ENCODE data around the gene MRPS5.
"Not testable (repeated sequence)": the region's sequence is repeated elsewhere in the genome, so short reads cannot be mapped to it uniquely, and the experiment has no call there.

Gene MRPS5

DNA sequence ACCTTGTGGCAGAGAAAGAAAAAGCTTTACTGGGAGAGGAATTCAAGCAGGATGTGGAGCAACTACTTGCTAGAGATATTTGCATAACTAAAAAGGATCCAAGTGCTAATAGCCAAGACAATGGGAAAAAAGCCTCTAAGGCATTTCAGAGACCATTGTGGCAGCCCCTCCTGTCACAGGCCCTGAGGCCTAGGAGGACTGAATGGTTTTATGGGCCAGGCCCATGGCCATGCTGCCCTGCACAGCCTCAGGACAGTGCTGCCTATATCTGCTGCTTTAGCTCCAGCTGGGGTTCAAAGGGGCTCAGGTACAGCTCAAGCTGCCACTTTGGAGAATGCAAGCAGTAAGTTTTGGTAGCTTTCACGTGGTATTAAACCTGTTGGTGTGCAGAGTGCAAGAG, 17.1 kb upstream of the MRPS5 start:
- Histone ChIP-seq H3K27ac (ENCODE audit: low read depth, low read length, severe bottlenecking) (no peak overlapping the region), H3K9me3 (ENCODE audit: control insufficient read depth, low read length) (peaks cover 16% of the 10 kb centered on the region)
- WGBS, 2 experiments (ENCODE audit: insufficient coverage in 2 of 2) = 40 to 90% methylated on average over 1 of the region's 1 CpG

DNA sequence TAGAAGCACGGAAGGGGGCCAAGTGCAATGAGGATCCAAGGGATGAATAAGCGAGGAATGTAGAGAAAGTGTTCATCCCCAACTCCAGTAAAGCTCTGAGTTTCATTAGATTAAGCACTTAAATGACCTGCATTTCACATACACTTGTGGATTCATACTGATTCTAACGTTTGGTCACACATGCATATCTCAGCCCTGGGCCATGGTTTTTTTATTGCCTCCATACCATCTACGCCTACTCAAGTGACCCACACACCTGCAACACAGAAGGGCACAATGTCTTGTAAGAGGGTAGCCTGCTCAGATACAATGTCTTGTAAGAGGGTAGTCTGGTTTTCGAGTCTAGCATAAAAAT, 566 bp upstream of the MRPS5 start:
- Histone ChIP-seq H3K27ac (ENCODE audit: low read depth, low read length, severe bottlenecking) (no peak overlapping the region), H3K4me3 (ENCODE audit: extremely low read depth, insufficient read depth, low read length, poor library complexity, severe bottlenecking) (peak overlapping the region; percentile 92), H3K9me3 (ENCODE audit: control insufficient read depth, low read length) (no peaks in the 10 kb centered on the region), H3K36me3 (ENCODE audit: control insufficient read depth, insufficient read depth, low read length) (peaks cover 8% of the 10 kb centered on the region), H3K4me1 (ENCODE audit: control insufficient read depth, insufficient read depth, low read length, poor library complexity, severe bottlenecking) (no peaks in the 10 kb centered on the region)
- 25 to 38% methylated on average over 3 of the region's 5 CpGs for WGBS, 2 experiments (ENCODE audit: insufficient coverage in 2 of 2)

More for the DNA sequence above, 17.1 kb upstream of the MRPS5 start:
- Histone ChIP-seq H3K4me1 (ENCODE audit: control insufficient read depth, insufficient read depth, low read length, poor library complexity, severe bottlenecking) (no peaks in the 10 kb centered on the region), H3K4me3 (ENCODE audit: extremely low read depth, insufficient read depth, low read length, poor library complexity, severe bottlenecking) (no peak overlapping the region), H3K36me3 (ENCODE audit: control insufficient read depth, insufficient read depth, low read length) (peaks cover 2% of the 10 kb centered on the region)

DNA sequence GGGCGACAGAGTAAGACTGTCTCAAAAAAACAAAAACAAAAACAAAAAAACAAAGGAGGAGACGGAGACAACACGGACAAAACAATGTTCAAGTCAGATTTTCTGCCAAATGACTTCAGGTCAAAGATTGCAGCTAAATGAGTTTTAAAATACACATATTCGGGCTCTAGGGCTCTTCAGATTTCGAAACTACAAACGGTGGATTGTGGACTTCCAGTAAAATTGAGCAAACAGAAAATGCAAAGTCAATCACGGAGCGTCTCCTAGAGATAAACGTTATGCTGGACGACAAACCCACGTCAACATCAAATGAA, 558 bp downstream of the MRPS5 start:
- Histone ChIP-seq H3K4me3 (ENCODE audit: extremely low read depth, insufficient read depth, low read length, poor library complexity, severe bottlenecking) (peak overlapping the region; percentile 92), H3K36me3 (ENCODE audit: control insufficient read depth, insufficient read depth, low read length) (peaks cover 12% of the 10 kb centered on the region), H3K4me1 (ENCODE audit: control insufficient read depth, insufficient read depth, low read length, poor library complexity, severe bottlenecking) (no peaks in the 10 kb centered on the region), H3K27ac (ENCODE audit: low read depth, low read length, severe bottlenecking) (no peak overlapping the region), H3K9me3 (ENCODE audit: control insufficient read depth, low read length) (no peaks in the 10 kb centered on the region)
- 1% methylated on average over 9 to 10 of the region's 11 CpGs for WGBS, 2 experiments (ENCODE audit: insufficient coverage in 2 of 2)

DNA sequence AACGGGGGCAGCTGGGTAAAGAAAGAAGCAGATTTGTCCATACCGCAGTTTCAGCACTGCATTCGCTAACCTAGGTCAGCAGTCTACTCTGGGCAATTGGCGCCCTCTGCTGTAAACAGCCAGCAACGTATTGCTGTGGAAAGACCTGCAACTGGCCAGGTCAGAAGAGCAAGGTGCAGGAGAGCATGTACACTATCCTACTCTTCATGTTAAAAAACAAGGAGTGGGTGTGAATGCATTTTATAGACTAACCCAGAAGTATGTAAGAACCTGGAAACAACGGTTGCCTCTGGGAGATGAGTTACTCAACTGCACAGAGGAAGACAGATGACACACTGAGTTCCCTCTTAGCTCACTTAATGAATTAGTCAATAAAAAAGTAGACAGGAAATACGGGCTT, 6.2 kb downstream of the MRPS5 start:
- WGBS, 2 experiments (ENCODE audit: insufficient coverage in 2 of 2) = 44 to 58% methylated on average over 4 to 7 of the region's 7 CpGs
- Histone ChIP-seq H3K36me3 (ENCODE audit: control insufficient read depth, insufficient read depth, low read length) (peaks cover 58% of the 10 kb centered on the region), H3K4me1 (ENCODE audit: control insufficient read depth, insufficient read depth, low read length, poor library complexity, severe bottlenecking) (no peaks in the 10 kb centered on the region), H3K27ac (ENCODE audit: low read depth, low read length, severe bottlenecking) (no peak overlapping the region), H3K4me3 (ENCODE audit: extremely low read depth, insufficient read depth, low read length, poor library complexity, severe bottlenecking) (no peak overlapping the region), H3K9me3 (ENCODE audit: control insufficient read depth, low read length) (no peaks in the 10 kb centered on the region)

DNA sequence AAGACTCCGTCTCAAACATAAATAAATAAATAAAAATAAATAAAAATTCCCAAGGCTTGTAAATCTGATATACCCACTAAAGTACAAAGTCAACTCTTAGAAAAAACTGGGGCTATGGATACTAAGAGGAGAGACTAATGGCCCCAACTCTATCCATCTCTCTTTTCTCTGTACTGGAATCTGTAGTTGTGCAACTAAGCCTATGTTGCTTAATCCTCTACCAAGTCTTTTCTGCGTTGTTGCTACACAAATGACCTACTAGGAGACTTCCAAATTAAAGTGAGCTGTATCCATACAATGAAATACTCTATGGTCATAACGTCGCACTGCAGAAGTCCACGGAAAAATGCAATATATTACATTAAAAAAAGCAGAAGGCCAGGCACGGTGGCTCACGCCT, 8.1 kb downstream of the MRPS5 start:
- WGBS, 2 experiments (ENCODE audit: insufficient coverage in 2 of 2) = 86 to 99% methylated on average over 5 of the region's 7 CpGs
- no peak overlapping the region for H3K4me3 ChIP-seq (ENCODE audit: extremely low read depth, insufficient read depth, low read length, poor library complexity, severe bottlenecking)
- peaks cover 69% of the 10 kb centered on the region for H3K36me3 ChIP-seq (ENCODE audit: control insufficient read depth, insufficient read depth, low read length)
- H3K9me3 ChIP-seq (ENCODE audit: control insufficient read depth, low read length) = no peaks in the 10 kb centered on the region
- no peak overlapping the region for H3K27ac ChIP-seq (ENCODE audit: low read depth, low read length, severe bottlenecking)
- H3K4me1 ChIP-seq (ENCODE audit: control insufficient read depth, insufficient read depth, low read length, poor library complexity, severe bottlenecking) = no peaks in the 10 kb centered on the region

DNA sequence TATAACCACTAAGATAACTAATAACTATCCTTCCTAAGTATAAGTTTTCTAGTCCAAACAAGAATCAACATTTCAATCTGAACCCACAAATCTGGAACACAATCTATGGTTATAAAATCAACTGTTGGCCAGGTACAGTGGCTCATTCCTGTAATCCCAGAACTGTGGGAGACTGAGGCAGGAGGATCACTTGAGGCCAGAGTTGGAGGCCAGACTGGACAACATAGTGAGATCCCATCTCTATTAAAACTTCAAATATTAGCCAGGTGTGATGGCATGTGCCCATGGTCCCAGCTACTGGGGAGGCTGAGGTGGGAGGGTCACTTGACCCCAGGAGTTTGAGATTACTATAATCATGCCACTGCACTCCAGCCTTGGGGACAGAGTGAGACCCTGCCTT, 11.2 kb downstream of the MRPS5 start:
- peaks cover 91% of the 10 kb centered on the region for H3K36me3 ChIP-seq (ENCODE audit: control insufficient read depth, insufficient read depth, low read length)
- H3K27ac ChIP-seq (ENCODE audit: low read depth, low read length, severe bottlenecking) = no peak overlapping the region
- H3K4me3 ChIP-seq (ENCODE audit: extremely low read depth, insufficient read depth, low read length, poor library complexity, severe bottlenecking) = no peak overlapping the region
- H3K4me1 ChIP-seq (ENCODE audit: control insufficient read depth, insufficient read depth, low read length, poor library complexity, severe bottlenecking) = no peaks in the 10 kb centered on the region
- no peaks in the 10 kb centered on the region for H3K9me3 ChIP-seq (ENCODE audit: control insufficient read depth, low read length)

- 87 to 90% methylated on average over 2 to 4 of the region's 6 CpGs for WGBS, 2 experiments (ENCODE audit: insufficient coverage in 2 of 2)
- no peak overlapping the region for H3K4me3 ChIP-seq (ENCODE audit: extremely low read depth, insufficient read depth, low read length, poor library complexity, severe bottlenecking)
- H3K9me3 ChIP-seq (ENCODE audit: control insufficient read depth, low read length) = no peaks in the 10 kb centered on the region
- no peak overlapping the region for H3K27ac ChIP-seq (ENCODE audit: low read depth, low read length, severe bottlenecking)
- no peaks in the 10 kb centered on the region for H3K4me1 ChIP-seq (ENCODE audit: control insufficient read depth, insufficient read depth, low read length, poor library complexity, severe bottlenecking)
- peaks cover 94% of the 10 kb centered on the region for H3K36me3 ChIP-seq (ENCODE audit: control insufficient read depth, insufficient read depth, low read length)
Observed at GRCh38 chr2:95109260-95109659, 12.3 kb downstream of the MRPS5 start.

DNA sequence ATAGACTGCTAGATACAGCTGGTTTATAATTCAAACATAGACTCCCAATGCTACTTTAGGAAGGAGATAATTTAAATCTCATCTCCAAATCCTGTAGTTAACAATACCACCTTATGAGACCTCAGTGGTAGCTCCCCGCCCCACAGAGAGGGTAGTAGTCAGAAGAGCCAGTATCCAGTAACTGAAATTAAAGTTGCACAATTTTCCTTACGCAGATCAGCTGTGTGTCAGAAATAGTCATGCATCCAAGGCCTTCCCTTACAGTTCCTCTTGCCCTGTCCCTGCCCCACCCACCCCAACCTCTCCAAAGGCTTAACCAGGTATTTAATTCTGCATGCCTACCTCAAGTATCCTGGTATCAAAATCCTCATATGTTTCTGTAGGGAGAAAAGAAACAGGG, 15.5 kb downstream of the MRPS5 start:
- Histone ChIP-seq H3K4me3 (ENCODE audit: extremely low read depth, insufficient read depth, low read length, poor library complexity, severe bottlenecking) (no peak overlapping the region), H3K27ac (ENCODE audit: low read depth, low read length, severe bottlenecking) (no peak overlapping the region), H3K36me3 (ENCODE audit: control insufficient read depth, insufficient read depth, low read length) (peaks cover 90% of the 10 kb centered on the region), H3K9me3 (ENCODE audit: control insufficient read depth, low read length) (no peaks in the 10 kb centered on the region), H3K4me1 (ENCODE audit: control insufficient read depth, insufficient read depth, low read length, poor library complexity, severe bottlenecking) (no peaks in the 10 kb centered on the region)
- 100% methylated on average over 2 of the region's 2 CpGs for WGBS, 2 experiments (ENCODE audit: insufficient coverage in 2 of 2)

- H3K4me1 ChIP-seq (ENCODE audit: control insufficient read depth, insufficient read depth, low read length, poor library complexity, severe bottlenecking) = no peaks in the 10 kb centered on the region
- H3K9me3 ChIP-seq (ENCODE audit: control insufficient read depth, low read length) = no peaks in the 10 kb centered on the region
- WGBS, 2 experiments (ENCODE audit: insufficient coverage in 2 of 2) = 93 to 99% methylated on average over 3 to 6 of the region's 8 CpGs
- H3K4me3 ChIP-seq (ENCODE audit: extremely low read depth, insufficient read depth, low read length, poor library complexity, severe bottlenecking) = no peak overlapping the region
- no peak overlapping the region for H3K27ac ChIP-seq (ENCODE audit: low read depth, low read length, severe bottlenecking)
- H3K36me3 ChIP-seq (ENCODE audit: control insufficient read depth, insufficient read depth, low read length) = peaks cover 90% of the 10 kb centered on the region
Observed at GRCh38 chr2:95104606-95105005, 17.0 kb downstream of the MRPS5 start.

GRCh38 chr2:95099910-95100309, 21.7 kb downstream of the MRPS5 start:
- no peak overlapping the region for H3K4me3 ChIP-seq (ENCODE audit: extremely low read depth, insufficient read depth, low read length, poor library complexity, severe bottlenecking)
- 100% methylated on average over 2 of the region's 2 CpGs for WGBS, 2 experiments (ENCODE audit: insufficient coverage in 2 of 2)
- peaks cover 59% of the 10 kb centered on the region for H3K36me3 ChIP-seq (ENCODE audit: control insufficient read depth, insufficient read depth, low read length)

GRCh38 chr2:95098273-95098672, 23.3 kb downstream of the MRPS5 start:
- H3K36me3 ChIP-seq (ENCODE audit: control insufficient read depth, insufficient read depth, low read length) = peaks cover 59% of the 10 kb centered on the region
- not testable (repeated sequence) for H3K4me1 ChIP-seq (ENCODE audit: control insufficient read depth, insufficient read depth, low read length, poor library complexity, severe bottlenecking); H3K27ac ChIP-seq (ENCODE audit: low read depth, low read length, severe bottlenecking); H3K9me3 ChIP-seq (ENCODE audit: control insufficient read depth, low read length); H3K4me3 ChIP-seq (ENCODE audit: extremely low read depth, insufficient read depth, low read length, poor library complexity, severe bottlenecking)
- 80% methylated on average over 1 of the region's 5 CpGs; no CpG with 5 or more reads in 1 of the 2 experiments for WGBS, 2 experiments (ENCODE audit: insufficient coverage in 2 of 2)

More at GRCh38 chr2:95099910-95100309, 21.7 kb downstream of the MRPS5 start:
- Histone ChIP-seq H3K9me3 (ENCODE audit: control insufficient read depth, low read length) (peaks cover 5% of the 10 kb centered on the region), H3K4me1 (ENCODE audit: control insufficient read depth, insufficient read depth, low read length, poor library complexity, severe bottlenecking) (no peaks in the 10 kb centered on the region), H3K27ac (ENCODE audit: low read depth, low read length, severe bottlenecking) (no peak overlapping the region)
